GM12873 (cell line): ENCODE results near the gene EPM2AIP1.

Source experiments
- TF ChIP-seq, protein P1 (sequence below): IDR thresholded peaks from 2 replicates; pipeline ENCODE4 v1.5.1; 2012; ENCODE audit warnings: low read depth, mild to moderate bottlenecking, moderate library complexity, low read length, control low read depth; ENCODE audit not compliant: insufficient read depth; ENCODE audit errors: missing control alignments

Gene EPM2AIP1

DNA sequence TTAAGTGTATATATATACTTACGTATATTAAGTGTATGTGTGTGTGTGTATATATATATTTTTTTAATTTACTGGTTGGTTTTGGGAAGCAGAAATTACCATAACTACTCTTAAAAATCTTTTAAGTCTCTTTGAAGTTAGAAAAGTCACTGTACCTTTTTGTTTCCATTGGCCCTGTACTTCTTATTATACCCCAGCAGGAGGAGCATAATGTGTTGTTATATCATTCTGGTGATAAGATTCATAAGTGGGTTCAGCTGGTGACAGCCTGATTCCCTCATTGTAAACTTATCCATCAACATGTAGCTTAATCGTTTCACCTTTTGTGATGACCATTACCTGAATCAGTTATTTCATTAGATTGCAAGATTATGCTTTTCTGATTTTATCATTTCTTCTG, 31.2 kb upstream of the EPM2AIP1 start:
- TF ChIP-seq, protein P1, sequence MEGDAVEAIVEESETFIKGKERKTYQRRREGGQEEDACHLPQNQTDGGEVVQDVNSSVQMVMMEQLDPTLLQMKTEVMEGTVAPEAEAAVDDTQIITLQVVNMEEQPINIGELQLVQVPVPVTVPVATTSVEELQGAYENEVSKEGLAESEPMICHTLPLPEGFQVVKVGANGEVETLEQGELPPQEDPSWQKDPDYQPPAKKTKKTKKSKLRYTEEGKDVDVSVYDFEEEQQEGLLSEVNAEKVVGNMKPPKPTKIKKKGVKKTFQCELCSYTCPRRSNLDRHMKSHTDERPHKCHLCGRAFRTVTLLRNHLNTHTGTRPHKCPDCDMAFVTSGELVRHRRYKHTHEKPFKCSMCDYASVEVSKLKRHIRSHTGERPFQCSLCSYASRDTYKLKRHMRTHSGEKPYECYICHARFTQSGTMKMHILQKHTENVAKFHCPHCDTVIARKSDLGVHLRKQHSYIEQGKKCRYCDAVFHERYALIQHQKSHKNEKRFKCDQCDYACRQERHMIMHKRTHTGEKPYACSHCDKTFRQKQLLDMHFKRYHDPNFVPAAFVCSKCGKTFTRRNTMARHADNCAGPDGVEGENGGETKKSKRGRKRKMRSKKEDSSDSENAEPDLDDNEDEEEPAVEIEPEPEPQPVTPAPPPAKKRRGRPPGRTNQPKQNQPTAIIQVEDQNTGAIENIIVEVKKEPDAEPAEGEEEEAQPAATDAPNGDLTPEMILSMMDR = peak; percentile 35

DNA sequence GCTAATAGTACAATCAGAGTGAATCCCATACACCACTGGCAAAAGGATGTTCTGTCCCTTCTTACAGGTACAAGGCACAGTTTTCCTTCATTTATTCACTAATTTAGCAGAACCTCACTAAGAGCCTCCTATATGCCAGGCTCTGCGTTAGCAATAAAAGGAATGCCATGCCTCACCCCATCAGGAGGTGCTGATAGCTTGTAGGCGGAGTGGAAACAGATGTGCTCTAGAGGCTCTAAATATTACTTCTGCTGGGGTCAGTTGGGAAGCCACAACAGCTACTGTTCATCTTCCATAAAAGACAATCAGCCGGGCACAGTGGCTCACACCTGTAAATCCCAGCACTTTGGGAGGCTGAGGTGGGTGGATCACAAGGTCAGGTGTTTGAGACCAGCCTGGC, 24.8 kb upstream of the EPM2AIP1 start:
- TF ChIP-seq, protein P1 = no peak

DNA sequence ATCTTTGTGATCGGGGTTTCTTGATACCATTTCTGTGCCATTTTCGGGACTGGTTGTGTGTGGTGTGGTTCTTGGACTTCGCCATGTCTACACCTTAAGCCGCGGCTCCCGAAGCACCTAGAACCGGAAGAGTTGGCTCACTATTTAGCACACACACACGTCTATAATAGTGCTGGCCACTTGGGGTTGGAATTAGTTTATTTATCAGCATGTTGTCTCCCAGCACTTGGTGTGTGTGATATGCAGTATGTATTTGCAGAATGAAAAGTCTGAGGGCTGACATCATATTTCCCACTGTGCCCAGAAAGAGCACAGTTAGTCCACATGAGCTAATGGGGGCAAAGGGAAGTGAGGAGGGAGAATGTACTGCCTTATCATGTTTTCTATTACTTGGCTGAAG, 24.0 kb upstream of the EPM2AIP1 start:
- TF ChIP-seq, protein P1 = no peak

DNA sequence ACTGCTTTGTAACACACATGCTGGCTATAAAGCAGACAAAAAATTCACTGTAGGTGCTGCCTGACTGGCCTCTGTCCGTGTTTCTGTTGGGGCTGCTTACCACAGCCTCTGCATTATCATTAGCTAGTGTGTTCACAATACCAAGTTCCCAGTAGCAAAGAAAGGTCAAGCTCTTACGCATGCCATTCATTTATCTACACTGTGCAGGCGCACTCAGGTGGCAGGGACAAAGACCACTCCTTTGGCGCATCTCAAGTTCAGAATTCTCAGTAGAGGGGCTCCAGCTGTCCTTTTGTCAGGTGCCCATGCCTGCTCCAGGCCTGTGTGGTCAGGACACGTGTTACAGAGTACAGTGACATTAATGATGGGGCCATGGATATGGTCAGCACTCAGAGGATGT, 22.7 kb upstream of the EPM2AIP1 start:
- TF ChIP-seq, protein P1 = no peak

DNA sequence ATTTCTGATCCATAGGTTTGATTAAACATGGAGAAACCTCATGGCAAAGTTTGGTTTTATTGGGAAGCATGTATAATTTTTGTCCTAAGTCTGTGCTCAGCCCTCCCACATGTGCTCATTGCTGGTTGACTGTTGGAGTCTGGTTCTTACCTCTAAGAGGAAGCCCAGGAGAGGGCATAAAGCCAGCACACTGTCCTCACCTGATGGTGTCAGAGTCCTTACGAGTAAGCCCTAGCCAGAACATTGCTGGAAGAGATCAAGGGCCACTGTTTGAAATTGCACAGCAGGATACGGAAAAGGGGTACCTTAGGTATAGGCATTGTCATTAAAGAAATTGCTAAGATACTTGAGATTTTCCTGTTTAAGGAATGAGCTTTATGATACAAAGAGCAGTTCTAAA, 21.7 kb upstream of the EPM2AIP1 start:
- TF ChIP-seq, protein P1 = no peak

DNA sequence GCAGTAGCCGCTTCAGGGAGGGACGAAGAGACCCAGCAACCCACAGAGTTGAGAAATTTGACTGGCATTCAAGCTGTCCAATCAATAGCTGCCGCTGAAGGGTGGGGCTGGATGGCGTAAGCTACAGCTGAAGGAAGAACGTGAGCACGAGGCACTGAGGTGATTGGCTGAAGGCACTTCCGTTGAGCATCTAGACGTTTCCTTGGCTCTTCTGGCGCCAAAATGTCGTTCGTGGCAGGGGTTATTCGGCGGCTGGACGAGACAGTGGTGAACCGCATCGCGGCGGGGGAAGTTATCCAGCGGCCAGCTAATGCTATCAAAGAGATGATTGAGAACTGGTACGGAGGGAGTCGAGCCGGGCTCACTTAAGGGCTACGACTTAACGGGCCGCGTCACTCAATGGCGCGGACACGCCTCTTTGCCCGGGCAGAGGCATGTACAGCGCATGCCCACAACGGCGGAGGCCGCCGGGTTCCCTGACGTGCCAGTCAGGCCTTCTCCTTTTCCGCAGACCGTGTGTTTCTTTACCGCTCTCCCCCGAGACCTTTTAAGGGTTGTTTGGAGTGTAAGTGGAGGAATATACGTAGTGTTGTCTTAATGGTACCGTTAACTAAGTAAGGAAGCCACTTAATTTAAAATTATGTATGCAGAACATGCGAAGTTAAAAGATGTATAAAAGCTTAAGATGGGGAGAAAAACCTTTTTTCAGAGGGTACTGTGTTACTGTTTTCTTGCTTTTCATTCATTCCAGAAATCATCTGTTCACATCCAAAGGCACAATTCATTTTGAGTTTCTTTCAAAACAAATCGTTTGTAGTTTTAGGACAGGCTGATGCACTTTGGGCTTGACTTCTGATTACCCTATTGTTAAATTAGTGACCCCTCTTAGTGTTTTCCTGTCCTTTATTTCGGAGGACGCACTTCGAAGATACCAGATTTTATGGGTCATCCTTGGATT, 674 bp upstream of the EPM2AIP1 start, which contains the start of gene MLH1:
TSS of gene MLH1 (plus strand) at position 193 of the 958 bp plus-strand sequence. CDS start at position 223, 30 bp downstream.
- TF ChIP-seq, protein P1 = no peak

DNA sequence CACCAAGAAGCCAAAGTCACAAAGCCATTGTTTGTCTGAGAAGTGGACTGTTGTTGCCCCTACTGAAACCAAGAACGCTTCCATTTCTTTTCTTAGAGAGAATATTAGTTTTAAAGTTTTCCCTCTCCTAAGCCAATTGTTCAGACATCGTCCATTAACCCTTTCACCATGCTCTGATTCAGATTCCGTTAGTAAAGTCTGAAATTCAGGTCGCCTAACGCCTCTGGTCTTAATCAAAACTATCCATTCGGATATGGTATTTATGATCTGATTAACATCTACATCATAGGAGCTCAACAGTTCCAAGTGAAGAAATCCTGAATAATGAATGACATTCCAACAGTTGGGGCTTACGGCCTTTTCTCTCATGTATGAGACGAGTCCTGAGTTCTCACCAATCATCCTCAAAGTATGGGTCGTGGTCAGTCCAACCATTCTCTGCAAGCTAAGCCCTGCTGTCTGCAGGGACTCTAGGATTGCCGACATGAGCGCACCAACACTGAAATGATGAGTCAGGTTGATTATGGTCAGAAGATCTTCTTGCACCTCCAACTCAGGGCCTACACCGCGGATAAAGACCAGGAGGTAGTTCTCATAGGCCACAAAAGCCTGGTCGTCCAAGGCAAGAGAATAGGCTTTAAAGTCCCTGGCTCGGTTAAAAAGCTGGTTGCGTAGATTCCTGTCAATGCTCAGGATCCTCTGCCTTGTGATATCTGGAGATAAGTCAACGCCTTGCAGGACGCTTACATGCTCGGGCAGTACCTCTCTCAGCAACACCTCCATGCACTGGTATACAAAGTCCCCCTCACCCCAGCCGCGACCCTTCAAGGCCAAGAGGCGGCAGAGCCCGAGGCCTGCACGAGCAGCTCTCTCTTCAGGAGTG, 767 bp downstream of the EPM2AIP1 start:
- TF ChIP-seq, protein P1 = no peak
